ENCODE results near the gene CC2D1A. TPM values are rescaled to one million over a fixed set of nuclear protein-coding genes. Genes with fewer than 3 reads are reported as not detected.
A peak's percentile ranks its signal among the peaks of the same experiment; 100 is the strongest.

CC2D1A gene
- total RNA-seq, 2 experiments from 2014 or later: 23.3 to 44.0 TPM

DNA sequence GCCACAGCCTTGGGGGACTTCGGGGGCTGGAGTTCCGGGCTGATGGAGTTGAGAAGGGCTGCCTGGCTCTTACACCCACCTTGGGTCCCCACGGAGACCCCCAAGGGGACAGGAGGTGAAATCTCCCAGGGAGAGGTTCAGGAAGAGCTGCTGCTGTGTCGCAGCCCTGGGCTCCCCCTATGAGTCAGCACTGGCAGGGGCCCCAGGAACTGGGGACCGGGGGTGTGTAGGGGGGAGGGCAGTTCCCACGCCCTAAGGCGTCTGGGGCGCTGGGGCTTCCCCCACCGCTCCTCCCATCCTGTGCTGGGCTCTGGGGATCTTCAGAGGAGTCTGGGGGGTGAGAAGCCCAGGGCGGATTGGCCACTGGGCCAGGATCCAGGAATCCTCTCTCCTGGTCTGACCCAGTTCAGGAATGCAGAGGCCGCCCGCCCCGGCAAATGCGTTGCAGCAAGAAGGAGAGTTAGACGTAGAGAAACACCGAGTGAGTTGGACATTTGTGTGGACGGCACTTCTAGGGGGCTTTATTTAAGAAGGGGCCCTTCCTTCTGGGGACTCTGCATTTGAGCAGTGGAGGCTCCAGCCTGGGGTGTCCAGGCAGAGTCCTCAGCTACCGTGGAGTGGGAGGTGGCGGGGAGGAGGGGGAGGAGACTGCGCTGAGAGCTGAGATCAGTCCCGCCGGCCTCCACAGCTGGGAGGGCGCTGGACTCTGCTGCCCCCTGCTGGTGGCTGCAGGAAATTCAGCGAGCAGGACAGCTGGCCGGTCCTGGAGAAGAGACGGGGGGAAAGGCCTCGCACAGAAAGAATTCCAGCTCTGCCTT is 44.1 kb upstream of the CC2D1A start:
- BruUV-seq (replicated peaks): no TSS peak
- ChIA-PET POLR2A (interaction anchor here (0.6 to 1.8 kb wide), 4 partner anchors 9 to 136 kb away, joined by 3 to 7 read pairs (median 4); no protein-coding TSS in a partner anchor), CTCF (ENCODE audit: unreplicated experiment) (interaction anchor here (0.6 to 1.1 kb wide), 3 partner anchors 78 to 264 kb away, joined by 3 to 4 read pairs (median 3); no protein-coding TSS in a partner anchor)
- H2AFZ ChIP-seq (ENCODE audit: low read length): peak overlapping the region; percentile 76
- no peak for TF ChIP-seq EZH2phosphoT487 (IDR thresholded peaks at IDR 0.05; ENCODE audit: borderline replicate concordance, low read depth, low read length)
- TF ChIP-seq, protein P1, sequence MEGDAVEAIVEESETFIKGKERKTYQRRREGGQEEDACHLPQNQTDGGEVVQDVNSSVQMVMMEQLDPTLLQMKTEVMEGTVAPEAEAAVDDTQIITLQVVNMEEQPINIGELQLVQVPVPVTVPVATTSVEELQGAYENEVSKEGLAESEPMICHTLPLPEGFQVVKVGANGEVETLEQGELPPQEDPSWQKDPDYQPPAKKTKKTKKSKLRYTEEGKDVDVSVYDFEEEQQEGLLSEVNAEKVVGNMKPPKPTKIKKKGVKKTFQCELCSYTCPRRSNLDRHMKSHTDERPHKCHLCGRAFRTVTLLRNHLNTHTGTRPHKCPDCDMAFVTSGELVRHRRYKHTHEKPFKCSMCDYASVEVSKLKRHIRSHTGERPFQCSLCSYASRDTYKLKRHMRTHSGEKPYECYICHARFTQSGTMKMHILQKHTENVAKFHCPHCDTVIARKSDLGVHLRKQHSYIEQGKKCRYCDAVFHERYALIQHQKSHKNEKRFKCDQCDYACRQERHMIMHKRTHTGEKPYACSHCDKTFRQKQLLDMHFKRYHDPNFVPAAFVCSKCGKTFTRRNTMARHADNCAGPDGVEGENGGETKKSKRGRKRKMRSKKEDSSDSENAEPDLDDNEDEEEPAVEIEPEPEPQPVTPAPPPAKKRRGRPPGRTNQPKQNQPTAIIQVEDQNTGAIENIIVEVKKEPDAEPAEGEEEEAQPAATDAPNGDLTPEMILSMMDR (conservative IDR thresholded peaks at IDR 0.05; ENCODE audit: low read length): peak; percentile 86
- no peaks in the 10 kb centered on the region for H3K9me3 ChIP-seq (ENCODE audit: low read length)
- DNase-seq (ENCODE audit: low spot score): peak; percentile 76
- H3K4me3 ChIP-seq (ENCODE audit: low read depth, low read length, poor library complexity, severe bottlenecking): peak overlapping the region; percentile 56
- H4K20me1 ChIP-seq (ENCODE audit: insufficient read depth, low read length): no peaks in the 10 kb centered on the region
- no peak overlapping the region for H3K27ac ChIP-seq (ENCODE audit: low read depth, low read length, poor library complexity, severe bottlenecking)
- intact Hi-C loops (cut with micrococcal nuclease; ENCODE audit: unreplicated experiment): loop anchor here (1.0 to 5.0 kb wide), 3 partner anchors 77 to 585 kb away; no protein-coding TSS in a partner anchor
- H3K79me2 ChIP-seq (ENCODE audit: insufficient read depth, low read depth, low read length): no peaks in the 10 kb centered on the region
- no peaks in the 10 kb centered on the region for H3K36me3 ChIP-seq (ENCODE audit: insufficient read depth, low read length)
- no peaks in the 10 kb centered on the region for H3K9me2 ChIP-seq (ENCODE audit: insufficient read depth, low read length)
- H3K4me1 ChIP-seq (ENCODE audit: insufficient read depth, low read length, poor library complexity, severe bottlenecking): peaks cover 13% of the 10 kb centered on the region
- peak overlapping the region; percentile 81 for H3K4me2 ChIP-seq (ENCODE audit: low read length)

DNA sequence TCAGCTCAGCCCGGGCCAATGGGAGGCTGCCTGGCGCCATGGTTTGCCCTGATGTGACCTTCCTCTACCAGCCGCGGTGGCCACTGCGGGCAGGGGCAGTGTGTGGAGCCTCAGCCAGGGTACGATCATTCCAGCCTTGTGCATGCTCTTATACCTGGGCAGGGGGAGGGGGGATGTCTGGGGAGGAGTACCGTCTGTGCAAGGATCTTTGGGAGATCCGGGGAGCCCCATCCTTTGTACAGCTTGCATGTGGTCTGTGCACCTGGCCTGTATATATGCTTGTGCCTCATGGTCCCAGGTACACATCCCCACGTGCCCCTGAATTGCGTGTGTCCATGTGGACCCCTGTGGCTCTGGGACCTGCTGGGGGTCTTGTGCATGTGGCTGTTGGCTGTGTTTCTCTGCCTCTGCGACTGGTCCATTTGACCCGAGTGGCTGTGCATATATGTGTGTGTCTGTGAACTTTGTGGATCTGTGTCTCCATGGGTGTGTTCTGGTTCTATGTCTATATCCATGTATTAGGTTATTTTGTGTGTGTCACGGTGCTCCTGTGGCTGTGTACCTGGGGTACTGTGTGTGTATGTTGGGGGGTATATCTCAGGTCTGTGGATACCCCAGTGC is 41.8 kb upstream of the CC2D1A start:
- H3K4me1 ChIP-seq (ENCODE audit: insufficient read depth, low read length, poor library complexity, severe bottlenecking): peaks cover 13% of the 10 kb centered on the region
- H3K36me3 ChIP-seq (ENCODE audit: insufficient read depth, low read length): no peaks in the 10 kb centered on the region
- BruUV-seq (replicated peaks): no TSS peak
- no peaks in the 10 kb centered on the region for H3K9me2 ChIP-seq (ENCODE audit: insufficient read depth, low read length)
- TF ChIP-seq, protein P1 (conservative IDR thresholded peaks at IDR 0.05; ENCODE audit: low read length): no peak
- no peak for TF ChIP-seq EZH2phosphoT487 (IDR thresholded peaks at IDR 0.05; ENCODE audit: borderline replicate concordance, low read depth, low read length)
- no peak for DNase-seq (ENCODE audit: low spot score)
- H3K4me2 ChIP-seq (ENCODE audit: low read length): no peak overlapping the region
- H3K4me3 ChIP-seq (ENCODE audit: low read depth, low read length, poor library complexity, severe bottlenecking): no peak overlapping the region
- H4K20me1 ChIP-seq (ENCODE audit: insufficient read depth, low read length): no peaks in the 10 kb centered on the region
- no peak overlapping the region for H3K27ac ChIP-seq (ENCODE audit: low read depth, low read length, poor library complexity, severe bottlenecking)
- POLR2A ChIA-PET: no interaction called here
- H3K9me3 ChIP-seq (ENCODE audit: low read length): no peaks in the 10 kb centered on the region
- intact Hi-C loops (cut with micrococcal nuclease; ENCODE audit: unreplicated experiment): loop anchor here (5.0 kb wide), 1 partner anchor 587 kb away; no protein-coding TSS in a partner anchor
- no peaks in the 10 kb centered on the region for H3K79me2 ChIP-seq (ENCODE audit: insufficient read depth, low read depth, low read length)
- CTCF ChIA-PET (ENCODE audit: unreplicated experiment): no interaction called here
- H2AFZ ChIP-seq (ENCODE audit: low read length): no peak overlapping the region

All from OCI-LY7 (cell line).